Endothelial cell of umbilical vein (primary cell): ENCODE measurements around the gene QRICH2. TPM values are rescaled to one million over a fixed set of nuclear protein-coding genes. Genes with fewer than 3 reads are reported as not detected.

Experiments used
- BruUV-seq: library from RNA; stranded (reverse); fragments of 400-500 nt; replicated peaks from 2 replicates; lab custom pipeline; 2021; lab: Mats Ljungman, UMichigan
- CTCF ChIA-PET: fragments of 300-600, 350-600 bp; sonication (Branson Sonifier 250); formaldehyde crosslinking; loops from one replicate; lab custom pipeline; 2021; ENCODE audit warnings: antibody characterized with exemption, inconsistent platforms; lab: Charles Lee
- POLR2A ChIA-PET: fragments of 300-600, 350-600 bp; sonication (Branson Sonifier 250); formaldehyde crosslinking; loops from one replicate; lab custom pipeline; 2021; ENCODE audit warnings: antibody characterized with exemption, inconsistent platforms; lab: Charles Lee
- DNase-seq: peaks from one replicate; pipeline ENCODE4 v3.0.0-alpha.2; 2011; ENCODE audit warnings: low read depth, low spot score
- FAIRE-seq: peaks from 2 replicates; lab custom pipeline; 2011; peaks lifted over from hg19 to GRCh38; lab: Jason Lieb, UNC
- H2AFZ ChIP-seq: 2 replicates; pipeline ENCODE4 v1.6.0; 2012; ENCODE audit warnings: low read depth, low read length, control low read depth, inconsistent platforms
- H3K27ac ChIP-seq: 2 replicates; pipeline ENCODE4 v1.5.1; 2011; ENCODE audit warnings: low read depth, mild to moderate bottlenecking, control low read depth, low read length, moderate library complexity; ENCODE audit not compliant: insufficient read depth
- H3K27me3 ChIP-seq, 2 experiments: 2 replicates each; pipeline versions ENCODE4 v1.6.0 to v1.6.1; 2011; ENCODE audit warnings: low read length in 2 of 2, mixed read lengths in 1 of 2; ENCODE audit not compliant: control insufficient read depth in 2 of 2, insufficient read depth in 2 of 2
- H3K36me3 ChIP-seq, 2 experiments: 2 replicates in 1 of 2; 3 replicates in 1 of 2; pipeline ENCODE4 v1.5.1; 2011; ENCODE audit warnings: low read length in 2 of 2, mild to moderate bottlenecking in 1 of 2, moderate library complexity in 1 of 2; ENCODE audit not compliant: control insufficient read depth in 2 of 2, insufficient read depth in 2 of 2; ENCODE audit errors: extremely low read depth in 1 of 2
- H3K4me1 ChIP-seq: 3 replicates; pipeline ENCODE4 v1.5.1; 2011; ENCODE audit warnings: mild to moderate bottlenecking, low read length; ENCODE audit not compliant: control insufficient read depth, insufficient read depth; ENCODE audit errors: extremely low read depth
- H3K4me2 ChIP-seq: 2 replicates; pipeline ENCODE4 v1.6.1; 2011; ENCODE audit warnings: low read length, control low read depth, mixed read lengths; ENCODE audit not compliant: insufficient read depth
- H3K4me3 ChIP-seq, 3 experiments: fragments of 200-600 bp in 1 of 3; sonication (generic), shearing (Covaris generic) in 1 of 3; replicated peaks in 1 of 3; 2 replicates each; pipeline ENCODE4 v1.5.1; 2011 to 2016; ENCODE audit warnings: control low read depth in 3 of 3, low read length in 3 of 3, mild to moderate bottlenecking in 2 of 3, inconsistent platforms in 1 of 3, low read depth in 1 of 3, moderate library complexity in 1 of 3; ENCODE audit not compliant: insufficient read depth in 1 of 3
- H3K79me2 ChIP-seq: 2 replicates; pipeline ENCODE4 v1.6.0; 2012; ENCODE audit warnings: low read length, inconsistent platforms; ENCODE audit not compliant: control insufficient read depth, insufficient read depth
- H3K9ac ChIP-seq: replicated peaks from 2 replicates; pipeline ENCODE3; 2011; ENCODE audit warnings: low read length, control low read depth; ENCODE audit not compliant: insufficient read depth; ENCODE audit errors: extremely low read depth
- H3K9me1 ChIP-seq: replicated peaks from 3 replicates; pipeline ENCODE4 v1.6.0; 2011; ENCODE audit warnings: mild to moderate bottlenecking, low read length; ENCODE audit not compliant: control insufficient read depth, insufficient read depth; ENCODE audit errors: extremely low read depth
- H3K9me3 ChIP-seq: replicated peaks from 2 replicates; pipeline ENCODE4 v1.5.1; 2012; ENCODE audit warnings: low read length, inconsistent platforms; ENCODE audit not compliant: control insufficient read depth, insufficient read depth
- H4K20me1 ChIP-seq: replicated peaks from 2 replicates; pipeline ENCODE3; 2011; ENCODE audit warnings: mild to moderate bottlenecking, low read length; ENCODE audit not compliant: control insufficient read depth, insufficient read depth; ENCODE audit errors: extremely low read depth
- EZH2 ChIP-seq: IDR thresholded peaks from 2 replicates; pipeline ENCODE4 v1.6.1; 2012; ENCODE audit warnings: borderline replicate concordance, low read depth, mild to moderate bottlenecking, moderate library complexity, low read length, inconsistent platforms; ENCODE audit not compliant: severe bottlenecking
- GATA2 ChIP-seq: IDR thresholded peaks from 2 replicates; pipeline ENCODE4 v1.7.0; 2011; ENCODE audit warnings: low read depth, mild to moderate bottlenecking, moderate library complexity, mixed read lengths, low read length; ENCODE audit not compliant: insufficient read length, insufficient read depth
- JUN ChIP-seq: IDR thresholded peaks from 2 replicates; pipeline ENCODE4 v1.6.1; 2011; ENCODE audit warnings: borderline replicate concordance, low read depth; ENCODE audit not compliant: insufficient read length, insufficient read depth
- MYC ChIP-seq: IDR thresholded peaks from one replicate; pipeline ENCODE4 v1.6.1; 2011; ENCODE audit warnings: mild to moderate bottlenecking, low read depth, low read length
- POLR2AphosphoS5 ChIP-seq: IDR thresholded peaks from 2 replicates; pipeline ENCODE4 v1.6.1; 2012; ENCODE audit warnings: low read depth, mild to moderate bottlenecking, control low read depth, low read length, moderate library complexity; ENCODE audit not compliant: insufficient read depth
- dilution Hi-C: fragments of 300-500 bp; cut with MboI; formaldehyde crosslinking; loops from one replicate; pipeline ENCODE4 v1.15.0; 2019; ENCODE audit warnings: low sequenced_read_pairs; ENCODE audit not compliant: extremely low pct_ligation_motif_present
- intact Hi-C: fragments of 100-400 bp; cut with micrococcal nuclease; formaldehyde crosslinking; loops from one replicate; pipeline ENCODE4 v1.10.0; 2022
- polyA plus RNA-seq, 4 experiments: library from polyadenylated mRNA; depleted of rRNA in 3 of 4; stranded (reverse) in 3 of 4; unstranded in 1 of 4; fragments of >200 nt; gene quantifications; 2 replicates each; pipeline versions ENCODE4 v1.2.1 to v1.2.3, GENCODE V29; 2011 to 2012; ENCODE audit warnings: missing spikeins in 1 of 4
- total RNA-seq: library from RNA; stranded (reverse); gene quantifications from 2 replicates; pipeline ENCODE4 v1.2.3, GENCODE V29; 2021

Gene QRICH2
- total and polyA plus RNA-seq, 2 donors (not counting 3 experiments of a cell fraction or from before 2014, with no cell fraction given): 6.7 to 9.6 TPM

- Histone ChIP-seq H3K27ac (no peak overlapping the region), H3K4me3 (peak overlapping the region in 1 of 3 experiments; percentile 14), H2AFZ (peak overlapping the region; percentile 56), H3K4me2 (peak overlapping the region; percentile 38), H4K20me1 (no peaks in the 10 kb centered on the region), H3K9me3 (no peaks in the 10 kb centered on the region), H3K79me2 (no peaks in the 10 kb centered on the region), H3K4me1 (peaks cover 7% of the 10 kb centered on the region), H3K9ac (no peak overlapping the region), H3K36me3 (no peaks in the 10 kb centered on the region), H3K27me3 (peaks cover 46 to 53% of the 10 kb centered on the region in 2 experiments), H3K9me1 (no peaks in the 10 kb centered on the region)
- TF ChIP-seq JUN: no peak
- TF ChIP-seq EZH2: peak; percentile 100
- dilution Hi-C loops: no loop called here
- BruUV-seq: no TSS peak
- POLR2A ChIA-PET: no interaction called here
- no peak for FAIRE-seq
- DNase-seq: no peak
- intact Hi-C loops: loop anchor here (2.0 kb wide), 1 partner anchor 25 kb away; the partner anchor contains the start of gene UBALD2
- CTCF ChIA-PET: interaction anchor here (1.5 to 2.6 kb wide), 3 partner anchors 15 to 40 kb away, joined by 3 to 16 read pairs (median 15); no protein-coding TSS in a partner anchor
These were observed 68.4 kb downstream of the QRICH2 start for GRCh38 chr17:76239538-76240274.

- POLR2A ChIA-PET: no interaction called here
- Histone ChIP-seq H4K20me1 (no peaks in the 10 kb centered on the region), H2AFZ (no peak overlapping the region), H3K79me2 (no peaks in the 10 kb centered on the region), H3K36me3 (no peaks in the 10 kb centered on the region), H3K9ac (no peak overlapping the region), H3K4me1 (peaks cover 7% of the 10 kb centered on the region), H3K9me1 (no peaks in the 10 kb centered on the region), H3K27ac (no peak overlapping the region), H3K4me3 (no peak overlapping the region), H3K27me3 (peaks cover 43 to 55% of the 10 kb centered on the region in 2 experiments), H3K4me2 (no peak overlapping the region), H3K9me3 (no peaks in the 10 kb centered on the region)
- CTCF ChIA-PET: interaction anchor here (0.8 to 2.3 kb wide), 6 partner anchors 9 to 57 kb away, joined by 3 to 15 read pairs (median 3); no protein-coding TSS in a partner anchor
- no TSS peak for BruUV-seq
- no peak for TF ChIP-seq JUN
- TF ChIP-seq MYC: no peak
- TF ChIP-seq EZH2: no peak
- TF ChIP-seq GATA2: no peak
- TF ChIP-seq POLR2AphosphoS5: no peak
- DNase-seq (no peak), FAIRE-seq (no peak)
- dilution Hi-C loops (no loop called here), intact Hi-C loops (no loop called here)
These were observed 69.1 kb downstream of the QRICH2 start for GRCh38 chr17:76238847-76239537.
